ENCODE measurements around the gene SGSH.

Gene SGSH

GRCh38 chr17:80191865-80192661, 28.1 kb downstream of the SGSH start:
- H3K4me3 ChIP-seq (replicated peaks; ENCODE audit: low read depth, low read length) = no peak overlapping the region
- no peak for DNase-seq (ENCODE audit: extremely low read depth, low read depth)
- TF ChIP-seq CTCF (IDR thresholded peaks at IDR 0.05; ENCODE audit: low read depth, low read length, missing control alignments) = no peak

GRCh38 chr17:80191192-80191591, 28.9 kb downstream of the SGSH start:
- DNase-seq (ENCODE audit: extremely low read depth, low read depth) = no peak
- TF ChIP-seq CTCF (IDR thresholded peaks at IDR 0.05; ENCODE audit: low read depth, low read length, missing control alignments) = no peak
- no peak overlapping the region for H3K4me3 ChIP-seq (replicated peaks; ENCODE audit: low read depth, low read length)

- H3K4me3 ChIP-seq (replicated peaks; ENCODE audit: low read depth, low read length) = no peak overlapping the region
- TF ChIP-seq CTCF (IDR thresholded peaks at IDR 0.05; ENCODE audit: low read depth, low read length, missing control alignments) = no peak
- DNase-seq (ENCODE audit: extremely low read depth, low read depth) = no peak
Observed at GRCh38 chr17:80190716-80191115, 29.4 kb downstream of the SGSH start.

- no peak for TF ChIP-seq CTCF (IDR thresholded peaks at IDR 0.05; ENCODE audit: low read depth, low read length, missing control alignments)
- H3K4me3 ChIP-seq (replicated peaks; ENCODE audit: low read depth, low read length) = no peak overlapping the region
- no peak for DNase-seq (ENCODE audit: extremely low read depth, low read depth)
Observed at GRCh38 chr17:80189611-80190010, 30.5 kb downstream of the SGSH start.

- no peak overlapping the region for H3K4me3 ChIP-seq (replicated peaks; ENCODE audit: low read depth, low read length)
- TF ChIP-seq CTCF (IDR thresholded peaks at IDR 0.05; ENCODE audit: low read depth, low read length, missing control alignments) = no peak
- DNase-seq (ENCODE audit: extremely low read depth, low read depth) = no peak
Observed at GRCh38 chr17:80187515-80187941, 32.6 kb downstream of the SGSH start.

GRCh38 chr17:80187090-80187489, 33.0 kb downstream of the SGSH start:
- H3K4me3 ChIP-seq (replicated peaks; ENCODE audit: low read depth, low read length) = no peak overlapping the region
- TF ChIP-seq CTCF (IDR thresholded peaks at IDR 0.05; ENCODE audit: low read depth, low read length, missing control alignments) = no peak
- no peak for DNase-seq (ENCODE audit: extremely low read depth, low read depth)

- DNase-seq (ENCODE audit: extremely low read depth, low read depth) = no peak
- no peak overlapping the region for H3K4me3 ChIP-seq (replicated peaks; ENCODE audit: low read depth, low read length)
- TF ChIP-seq CTCF (IDR thresholded peaks at IDR 0.05; ENCODE audit: low read depth, low read length, missing control alignments) = no peak
Observed at GRCh38 chr17:80185968-80186367, 34.2 kb downstream of the SGSH start.

All from HFF-Myc (cell line).